HG03159 (cell line): ENCODE data around the gene PDE4D.

Source experiments
- ATAC-seq: cut with Tn5 transposase; IDR thresholded peaks from one replicate; pipeline ENCODE4 v1.9.1; 2021; ENCODE audit warnings: mild to moderate bottlenecking, moderate library complexity; ENCODE audit not compliant: unreplicated experiment

The PDE4D gene

GRCh38 chr5:59238126-59238902 lies 655.2 kb downstream of the PDE4D start:
- ATAC-seq: peak; percentile 70

DNA sequence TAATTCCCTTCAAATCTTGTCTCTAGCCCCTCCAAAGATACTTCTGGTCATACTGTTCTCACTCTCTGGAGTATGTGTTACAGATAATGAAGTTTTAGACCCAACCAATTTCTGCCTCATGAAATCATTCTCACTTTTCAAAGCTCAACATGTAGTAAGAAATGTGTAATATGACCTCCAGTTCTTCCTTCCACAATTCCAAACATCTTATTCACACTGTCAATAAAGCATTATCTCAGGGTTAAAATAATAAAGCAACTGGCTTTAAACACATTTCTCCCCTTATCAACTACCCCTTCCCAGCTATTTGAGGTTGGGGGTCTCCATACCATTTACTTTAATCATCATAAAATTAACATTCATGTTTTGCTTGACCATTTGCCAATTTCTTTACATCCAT lies 656.5 kb downstream of the PDE4D start:
- no peak for ATAC-seq

DNA sequence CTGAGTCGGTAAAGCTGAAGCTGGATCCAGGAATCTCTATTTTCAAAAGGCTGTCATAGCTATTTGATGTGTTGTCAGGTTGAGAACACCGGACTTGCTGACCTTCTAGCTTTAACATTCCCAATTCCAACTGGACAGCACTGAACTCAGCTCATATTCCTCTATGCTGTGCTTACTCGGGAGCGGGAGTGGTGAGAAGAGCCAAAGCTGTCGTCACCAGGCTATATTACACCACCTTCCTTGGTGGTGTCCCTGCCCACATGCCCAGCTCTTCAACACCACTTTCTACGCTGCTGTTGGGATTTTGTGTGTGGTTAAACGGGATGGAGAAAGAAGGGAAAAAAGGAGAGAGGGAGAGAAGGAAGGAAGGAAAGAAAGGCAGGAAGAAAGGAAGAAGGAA lies 657.1 kb downstream of the PDE4D start:
- ATAC-seq: no peak

DNA sequence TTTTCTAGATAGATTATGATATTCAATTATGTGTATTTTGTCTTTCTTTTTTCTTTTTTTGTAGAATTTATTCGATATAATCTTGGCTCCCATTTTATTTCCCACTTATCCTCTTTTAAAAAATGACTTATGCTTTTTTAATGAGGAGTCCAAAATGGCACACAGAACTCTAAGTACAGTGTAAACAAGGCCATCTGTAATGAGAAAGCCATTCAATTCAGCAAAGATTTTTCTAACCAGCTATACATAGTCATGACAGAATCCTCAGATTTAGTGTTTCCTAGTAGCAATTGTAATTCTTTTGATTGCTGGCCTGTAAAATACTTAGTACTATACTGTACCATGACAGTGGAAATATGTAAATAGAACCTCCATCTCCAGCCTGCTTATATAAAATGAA lies 659.3 kb downstream of the PDE4D start:
- ATAC-seq: no peak

DNA sequence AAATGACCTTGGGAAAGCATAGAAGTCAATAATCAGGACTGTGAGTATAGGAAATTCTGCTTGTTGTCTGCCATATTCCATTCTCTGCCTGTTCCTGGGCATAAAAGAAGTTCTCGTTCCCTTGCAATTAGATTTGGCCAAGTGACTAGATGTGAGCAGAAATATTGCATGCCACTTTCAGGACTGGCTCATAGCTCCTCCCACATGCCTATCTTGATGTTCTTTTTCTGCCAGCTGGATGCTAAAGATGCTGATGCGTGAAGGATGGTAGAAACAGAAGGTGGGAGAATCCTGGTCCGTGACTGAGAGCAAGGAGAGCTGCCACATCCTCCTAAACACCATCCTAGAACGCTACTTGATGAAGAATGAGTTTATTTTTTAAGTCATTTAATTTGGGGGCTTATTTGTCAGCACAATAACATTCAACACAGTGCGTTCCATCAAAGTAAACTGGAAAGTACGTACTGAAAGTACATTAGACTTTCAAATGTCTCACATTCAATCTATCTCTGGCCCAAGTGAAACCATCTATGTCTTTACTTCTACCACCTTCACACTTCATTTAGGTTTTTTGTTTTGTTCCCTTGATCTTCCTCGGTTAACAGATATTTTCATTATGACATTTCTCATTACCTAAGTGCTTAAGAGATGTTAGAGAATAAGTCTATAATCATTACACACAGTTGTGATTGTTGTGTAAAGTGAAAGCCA lies 662.1 kb downstream of the PDE4D start:
- ATAC-seq: no peak

DNA sequence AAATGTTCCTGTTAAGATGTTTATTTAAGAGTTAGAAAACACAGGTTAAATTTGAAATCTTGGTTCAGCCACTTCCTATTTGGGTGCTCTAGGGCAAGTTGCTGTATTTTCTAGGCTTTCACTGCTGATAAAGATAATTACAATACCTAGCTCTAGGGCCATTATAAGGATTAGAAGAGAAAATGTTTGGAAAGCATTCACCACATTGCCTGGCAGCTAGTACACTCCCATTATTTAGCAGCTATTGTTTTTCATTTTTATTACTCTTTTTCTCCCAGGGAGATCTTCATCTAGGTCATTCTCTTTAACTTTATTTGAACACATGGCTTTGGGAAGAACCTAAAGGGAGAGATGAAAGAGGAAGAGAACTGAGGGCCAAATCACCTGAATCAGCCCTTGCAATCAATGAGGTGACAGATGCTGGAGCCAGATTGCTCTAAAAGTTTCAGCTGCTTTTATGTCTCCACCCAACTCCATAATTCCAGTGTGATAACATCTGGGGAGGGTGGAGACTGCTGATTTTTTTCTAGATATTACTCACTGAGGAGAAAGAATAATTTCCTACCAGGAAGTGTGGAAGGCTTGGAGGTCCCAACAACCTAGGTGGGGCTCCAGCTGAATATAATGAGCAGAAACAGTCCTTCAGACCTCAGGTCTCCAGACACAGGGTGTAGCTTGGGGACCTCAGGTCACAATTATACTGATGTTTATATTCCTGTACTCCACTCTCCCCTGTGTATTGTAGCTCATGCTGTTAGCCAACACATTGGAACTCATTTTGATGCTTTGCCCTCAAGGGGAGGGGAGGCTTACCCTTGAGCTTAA lies 670.6 kb downstream of the PDE4D start:
- ATAC-seq: no peak

DNA sequence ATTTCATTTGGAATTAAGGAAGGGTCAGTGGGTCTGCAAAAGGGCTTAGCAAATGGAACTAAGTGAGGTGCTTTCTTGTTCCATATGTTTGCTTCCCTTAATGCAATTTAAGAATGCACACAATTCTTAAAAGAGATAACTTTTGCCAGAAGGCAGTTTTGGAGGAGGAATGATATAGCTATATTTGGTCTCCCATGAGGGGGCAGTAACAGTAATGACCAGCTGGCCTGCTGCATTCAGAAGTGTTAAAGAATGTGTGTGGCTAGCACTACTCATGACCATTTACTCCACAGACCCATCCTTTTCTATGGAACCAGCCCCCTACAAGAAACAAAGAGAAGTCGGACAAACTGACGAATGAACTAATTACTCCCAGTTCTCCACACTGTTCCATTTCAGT lies 671.8 kb downstream of the PDE4D start:
- no peak for ATAC-seq

- ATAC-seq: no peak
Measured at GRCh38 chr5:59218424-59219045, 675.0 kb downstream of the PDE4D start.

DNA sequence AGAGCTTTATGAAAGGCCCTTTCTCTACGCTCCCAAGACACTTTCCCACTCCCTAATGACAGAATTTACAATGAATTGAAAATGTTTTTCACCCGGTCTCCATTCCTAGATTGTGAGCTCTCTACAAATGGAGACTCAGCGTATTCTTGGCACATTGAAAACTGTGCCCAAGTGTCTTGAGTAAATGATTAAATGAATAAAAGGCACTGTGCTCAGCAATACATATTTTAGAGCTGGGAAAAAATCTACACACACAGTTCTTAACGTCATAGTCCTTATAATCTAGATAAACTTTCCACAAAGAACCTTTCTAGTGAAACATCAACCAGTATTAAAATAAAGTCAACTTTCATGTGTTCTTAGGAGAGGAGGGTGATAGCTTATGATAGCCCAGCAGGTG lies 676.7 kb downstream of the PDE4D start:
- no peak for ATAC-seq

GRCh38 chr5:59212596-59212995 lies 680.9 kb downstream of the PDE4D start:
- ATAC-seq: no peak

GRCh38 chr5:59209758-59210359 lies 683.7 kb downstream of the PDE4D start:
- no peak for ATAC-seq

- ATAC-seq: no peak
Measured at GRCh38 chr5:59208474-59208873, 685.1 kb downstream of the PDE4D start.

DNA sequence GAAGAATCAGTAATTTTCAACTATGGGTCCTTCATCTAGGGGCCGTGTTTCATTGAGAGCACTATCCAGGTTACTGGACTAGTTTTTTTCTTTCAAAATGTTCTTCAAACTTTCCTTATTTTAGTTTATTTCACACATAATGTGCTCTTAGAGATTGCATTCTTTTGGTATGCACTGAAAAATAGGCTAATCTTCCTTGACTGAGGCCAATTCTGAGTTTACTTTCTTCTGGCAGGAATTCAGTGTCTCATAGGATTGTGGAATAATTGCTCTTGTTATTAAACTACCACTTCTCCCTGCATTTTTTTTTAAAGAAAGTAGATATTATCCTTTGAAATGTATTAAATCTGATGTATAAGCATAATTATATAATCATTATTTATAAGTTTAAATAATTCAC lies 686.1 kb downstream of the PDE4D start:
- ATAC-seq: no peak

- no peak for ATAC-seq
Measured at GRCh38 chr5:59206132-59206581, 687.4 kb downstream of the PDE4D start.

- no peak for ATAC-seq
Measured at GRCh38 chr5:59204114-59204897, 689.2 kb downstream of the PDE4D start.

- ATAC-seq: no peak
Measured at GRCh38 chr5:59199868-59200267, 693.7 kb downstream of the PDE4D start.

DNA sequence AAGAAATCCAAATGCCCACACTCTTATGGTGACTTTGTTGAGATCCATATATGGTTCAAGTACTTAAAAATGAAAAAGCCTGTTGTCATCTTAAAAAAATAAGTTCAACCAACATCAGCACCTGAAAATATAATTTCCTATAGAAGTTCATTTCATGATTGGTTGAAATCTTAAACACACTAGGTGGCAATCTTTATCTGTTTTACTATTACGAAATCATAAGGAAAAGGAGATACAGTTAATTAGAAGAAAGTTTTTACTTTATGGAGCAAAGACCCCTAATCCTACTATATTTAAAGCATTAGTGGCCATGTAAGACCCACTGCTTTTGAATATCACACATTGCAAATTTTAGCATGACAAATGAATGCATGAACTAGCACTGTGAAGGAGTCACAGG lies 694.7 kb downstream of the PDE4D start:
- ATAC-seq: no peak

GRCh38 chr5:59198365-59198764 lies 695.2 kb downstream of the PDE4D start:
- no peak for ATAC-seq

DNA sequence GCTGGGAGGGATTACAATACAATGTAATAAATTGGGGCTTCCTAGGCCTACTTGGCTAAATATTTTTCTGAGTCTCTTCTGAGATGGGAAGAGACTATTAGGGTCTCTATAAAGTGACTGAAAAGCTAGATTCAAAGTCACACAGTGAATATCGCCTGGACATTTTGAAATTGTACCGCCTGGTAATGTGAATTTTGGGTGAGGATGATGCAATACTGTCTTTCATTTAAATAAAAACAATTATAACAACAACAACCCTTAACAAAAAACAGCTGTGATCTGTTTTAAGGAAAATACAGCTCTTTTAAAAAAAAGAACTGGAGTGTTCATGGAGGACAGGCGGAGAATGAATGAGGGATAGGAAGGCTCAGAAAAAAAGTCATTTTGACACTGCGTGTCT lies 695.6 kb downstream of the PDE4D start:
- ATAC-seq: no peak
